ENCODE measurements around the gene GP9. TPM values are rescaled to one million over a fixed set of nuclear protein-coding genes. Genes with fewer than 3 reads are reported as not detected.

The GP9 gene
- total and polyA plus RNA-seq, 9 of the 15 experiments (the other 6 are each of a cell fraction or from before 2014, with no cell fraction given): not detected

- TF ChIP-seq MYNN (IDR thresholded peaks at IDR 0.05) (no peak), MYNN (CRISPR knock-in tag; IDR thresholded peaks at IDR 0.05) (no peak), GMEB1 (CRISPR knock-in tag; IDR thresholded peaks at IDR 0.05) (peak; percentile 60), SMARCE1 (IDR thresholded peaks at IDR 0.05) (0 out of 2 replicates have a peak, but pooled peaks have one; percentile 10), NRF1 (conservative IDR thresholded peaks at IDR 0.05 in 1 of 2, IDR thresholded peaks at IDR 0.05 in 1 of 2) (peak; percentile 75 to 78), HNRNPUL1 (IDR thresholded peaks at IDR 0.05; ENCODE audit: low read length) (no peak), ATF1 (CRISPR knock-in tag; IDR thresholded peaks at IDR 0.05) (no peak), ATF1 (tag; IDR thresholded peaks at IDR 0.05) (peak; percentile 79), U2AF1 (optimal IDR thresholded peaks at IDR 0.05; ENCODE audit: low read depth, low read length) (no peak), ZNF77 (CRISPR knock-in tag; IDR thresholded peaks at IDR 0.05) (no peak), SP2 (IDR thresholded peaks at IDR 0.05; ENCODE audit: extremely low read depth, low read depth, low read length, poor library complexity, severe bottlenecking) (peak; percentile 27), CREM (IDR thresholded peaks at IDR 0.05; ENCODE audit: low read depth) (peak; percentile 78), NFYB (IDR thresholded peaks at IDR 0.05; ENCODE audit: extremely low read depth, insufficient read length) (peak; percentile 71), NONO (IDR thresholded peaks at IDR 0.05; ENCODE audit: low read depth in 2 of 2, low read length in 1 of 2) (peak in 1 of 2 experiments; percentile 69; a peak in 1 of 4 replicates), GTF2B (IDR thresholded peaks at IDR 0.05; ENCODE audit: extremely low read depth, insufficient read length) (no peak), POLR2G (IDR thresholded peaks at IDR 0.05; ENCODE audit: low read depth, low read length) (peak; percentile 83), ZNF764 (CRISPR knock-in tag; IDR thresholded peaks at IDR 0.05; ENCODE audit: low read depth) (peak; percentile 99), ZKSCAN3 (CRISPR knock-in tag; IDR thresholded peaks at IDR 0.05) (no peak), HMGN3 (IDR thresholded peaks at IDR 0.05; ENCODE audit: borderline replicate concordance, extremely low read depth, insufficient read length, low read depth, low read length) (peak; percentile 19), GATAD2B (IDR thresholded peaks at IDR 0.05; ENCODE audit: borderline replicate concordance) (peak; percentile 77; the same call in 1 of the 2 replicates)
- TF ChIP-seq, protein P1, sequence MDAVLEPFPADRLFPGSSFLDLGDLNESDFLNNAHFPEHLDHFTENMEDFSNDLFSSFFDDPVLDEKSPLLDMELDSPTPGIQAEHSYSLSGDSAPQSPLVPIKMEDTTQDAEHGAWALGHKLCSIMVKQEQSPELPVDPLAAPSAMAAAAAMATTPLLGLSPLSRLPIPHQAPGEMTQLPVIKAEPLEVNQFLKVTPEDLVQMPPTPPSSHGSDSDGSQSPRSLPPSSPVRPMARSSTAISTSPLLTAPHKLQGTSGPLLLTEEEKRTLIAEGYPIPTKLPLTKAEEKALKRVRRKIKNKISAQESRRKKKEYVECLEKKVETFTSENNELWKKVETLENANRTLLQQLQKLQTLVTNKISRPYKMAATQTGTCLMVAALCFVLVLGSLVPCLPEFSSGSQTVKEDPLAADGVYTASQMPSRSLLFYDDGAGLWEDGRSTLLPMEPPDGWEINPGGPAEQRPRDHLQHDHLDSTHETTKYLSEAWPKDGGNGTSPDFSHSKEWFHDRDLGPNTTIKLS (IDR thresholded peaks at IDR 0.05; ENCODE audit: borderline replicate concordance, low read depth): 0 out of 2 replicates have a peak, but pooled peaks have one; percentile 53
- TF ChIP-seq, protein P2, sequence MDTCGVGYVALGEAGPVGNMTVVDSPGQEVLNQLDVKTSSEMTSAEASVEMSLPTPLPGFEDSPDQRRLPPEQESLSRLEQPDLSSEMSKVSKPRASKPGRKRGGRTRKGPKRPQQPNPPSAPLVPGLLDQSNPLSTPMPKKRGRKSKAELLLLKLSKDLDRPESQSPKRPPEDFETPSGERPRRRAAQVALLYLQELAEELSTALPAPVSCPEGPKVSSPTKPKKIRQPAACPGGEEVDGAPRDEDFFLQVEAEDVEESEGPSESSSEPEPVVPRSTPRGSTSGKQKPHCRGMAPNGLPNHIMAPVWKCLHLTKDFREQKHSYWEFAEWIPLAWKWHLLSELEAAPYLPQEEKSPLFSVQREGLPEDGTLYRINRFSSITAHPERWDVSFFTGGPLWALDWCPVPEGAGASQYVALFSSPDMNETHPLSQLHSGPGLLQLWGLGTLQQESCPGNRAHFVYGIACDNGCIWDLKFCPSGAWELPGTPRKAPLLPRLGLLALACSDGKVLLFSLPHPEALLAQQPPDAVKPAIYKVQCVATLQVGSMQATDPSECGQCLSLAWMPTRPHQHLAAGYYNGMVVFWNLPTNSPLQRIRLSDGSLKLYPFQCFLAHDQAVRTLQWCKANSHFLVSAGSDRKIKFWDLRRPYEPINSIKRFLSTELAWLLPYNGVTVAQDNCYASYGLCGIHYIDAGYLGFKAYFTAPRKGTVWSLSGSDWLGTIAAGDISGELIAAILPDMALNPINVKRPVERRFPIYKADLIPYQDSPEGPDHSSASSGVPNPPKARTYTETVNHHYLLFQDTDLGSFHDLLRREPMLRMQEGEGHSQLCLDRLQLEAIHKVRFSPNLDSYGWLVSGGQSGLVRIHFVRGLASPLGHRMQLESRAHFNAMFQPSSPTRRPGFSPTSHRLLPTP (IDR thresholded peaks at IDR 0.05; ENCODE audit: borderline replicate concordance, extremely low read depth, insufficient read length): peak; percentile 45
Observed at GRCh38 chr3:129026728-129027543, 33.6 kb upstream of the GP9 start (continued).
